A549 (cell line): ENCODE results near the gene CLGN. TPM values are rescaled to one million over a fixed set of nuclear protein-coding genes. Genes with fewer than 3 reads are reported as not detected.

Experiments used
- ATAC-seq, 2 experiments: fragments of 200-7000 bp in 1 of 2; fragments of >200 bp in 1 of 2; cut with Nextera tagmentation in 1 of 2; cut with Tn5 transposase in 1 of 2; 3 replicates each; pipeline versions ENCODE4 v1.8.0 to v1.9.1; 2018 to 2020; ENCODE audit warnings: mild to moderate bottlenecking in 1 of 2, moderate library complexity in 1 of 2
- CTCF ChIA-PET: fragments of 300-600 bp; sonication (Branson Sonifier 250); formaldehyde crosslinking; extraction: SDS; loops from one replicate; lab custom pipeline; 2021; ENCODE audit warnings: antibody characterized with exemption, inconsistent platforms; lab: Yijun Ruan, JAX
- POLR2A ChIA-PET: fragments of 350-600 bp; formaldehyde crosslinking; extraction: SDS; loops from one replicate; lab custom pipeline; 2021; ENCODE audit warnings: antibody characterized with exemption, inconsistent platforms; lab: Yijun Ruan, JAX
- DNase-seq, 2 experiments: peaks; one replicate each; pipeline versions ENCODE4 v3.0.0 to v3.0.0-alpha.2; 2011 to 2016; ENCODE audit warnings: low read depth in 1 of 2, low spot score in 1 of 2
- FAIRE-seq: peaks from 2 replicates; lab custom pipeline; 2011; peaks lifted over from hg19 to GRCh38; lab: Jason Lieb, UNC
- H3K27ac ChIP-seq, 2 experiments: fragments of >200 bp; sonication (Bioruptor Twin); formaldehyde crosslinking; 3 replicates each; pipeline ENCODE4 v1.5.1; 2016 to 2017
- H3K4me1 ChIP-seq: fragments of >200 bp; sonication (Bioruptor Twin); formaldehyde crosslinking; 3 replicates; pipeline ENCODE4 v1.6.1; 2016
- H3K4me2 ChIP-seq: fragments of >200 bp; sonication (Bioruptor Twin); formaldehyde crosslinking; 3 replicates; pipeline ENCODE4 v1.6.1; 2016
- H3K4me3 ChIP-seq: fragments of >200 bp; sonication (Bioruptor Twin); formaldehyde crosslinking; 3 replicates; pipeline ENCODE4 v1.5.1; 2016
- H3K9me3 ChIP-seq: fragments of >200 bp; sonication (Bioruptor Twin); formaldehyde crosslinking; 3 replicates; pipeline ENCODE4 v1.6.1; 2016
- BHLHE40 ChIP-seq: IDR thresholded peaks from 2 replicates; pipeline ENCODE4 v1.6.1; 2012; ENCODE audit warnings: low read depth, low read length, inconsistent platforms
- CBX8 ChIP-seq: fragments of 200-600 bp; sonication (generic); IDR thresholded peaks from 2 replicates; pipeline ENCODE4 v1.6.1; 2016
- EHF ChIP-seq: fragments of 250-450 bp; sonication (Bioruptor Pico); IDR thresholded peaks from 2 replicates; pipeline ENCODE4 v1.5.0; 2020; ENCODE audit warnings: mild to moderate bottlenecking
- EHMT2 ChIP-seq: fragments of 200-600 bp; sonication (generic); IDR thresholded peaks from 2 replicates; pipeline ENCODE4 v1.6.1; 2016; ENCODE audit warnings: antibody characterized with exemption, low read depth, mild to moderate bottlenecking, moderate library complexity
- EP300 ChIP-seq, 2 experiments: fragments of >200 bp; sonication (Bioruptor Twin); formaldehyde crosslinking; IDR thresholded peaks; 2 replicates in 1 of 2; 3 replicates in 1 of 2; pipeline ENCODE4 v1.6.1; 2016 to 2017
- FOSB ChIP-seq: fragments of 250-450 bp; sonication (Bioruptor Pico); IDR thresholded peaks from 2 replicates; pipeline ENCODE4 v1.5.0; 2020; ENCODE audit warnings: mild to moderate bottlenecking, moderate library complexity
- FOXS1 ChIP-seq: fragments of 250-450 bp; sonication (Bioruptor Pico); IDR thresholded peaks from 2 replicates; pipeline ENCODE4 v1.5.0; 2020; ENCODE audit warnings: mild to moderate bottlenecking, moderate library complexity
- HOXA7 ChIP-seq: fragments of 250-450 bp; sonication (Bioruptor Pico); IDR thresholded peaks from 2 replicates; pipeline ENCODE4 v1.5.0; 2020; ENCODE audit warnings: mild to moderate bottlenecking, moderate library complexity
- HOXB5 ChIP-seq: fragments of 250-450 bp; sonication (Bioruptor Pico); IDR thresholded peaks from 2 replicates; pipeline ENCODE4 v1.5.0; 2020; ENCODE audit warnings: mild to moderate bottlenecking, moderate library complexity
- JUNB ChIP-seq: fragments of >200 bp; sonication (Bioruptor Twin); formaldehyde crosslinking; IDR thresholded peaks from 2 replicates; pipeline ENCODE4 v1.6.1; 2016
- KDM1A ChIP-seq: fragments of 200-600 bp; sonication (generic); IDR thresholded peaks from 2 replicates; pipeline ENCODE4 v1.6.1; 2016; ENCODE audit warnings: low read depth, mild to moderate bottlenecking
- MAFK ChIP-seq: fragments of 450-650 bp; IDR thresholded peaks from 2 replicates; pipeline ENCODE4 v1.6.1; 2014; ENCODE audit not compliant: partially characterized antibody
- POLR2A ChIP-seq: IDR thresholded peaks from 2 replicates; pipeline ENCODE4 v1.6.1; 2012; ENCODE audit warnings: mild to moderate bottlenecking, low read length
- POLR2AphosphoS2 ChIP-seq: conservative IDR thresholded peaks from 2 replicates; pipeline ENCODE4 v1.6.1; 2012; ENCODE audit warnings: low read length, improper control_type of control experiment, inconsistent platforms
- RARB ChIP-seq: fragments of 250-450 bp; sonication (Bioruptor Pico); IDR thresholded peaks from 2 replicates; pipeline ENCODE4 v1.8.0; 2021; ENCODE audit warnings: mild to moderate bottlenecking, moderate library complexity
- RCOR1 ChIP-seq: fragments of 150-350 bp; IDR thresholded peaks from 2 replicates; pipeline ENCODE4 v1.6.1; 2014; ENCODE audit warnings: antibody characterized with exemption, low read length, low read depth
- SMC3 ChIP-seq: fragments of >200 bp; sonication (Bioruptor Twin); formaldehyde crosslinking; IDR thresholded peaks from 3 replicates; pipeline ENCODE4 v1.6.1; 2018; ENCODE audit warnings: inconsistent platforms
- SREBF2 ChIP-seq: fragments of 450-650 bp; IDR thresholded peaks from 2 replicates; pipeline ENCODE4 v1.6.1; 2014; ENCODE audit warnings: mild to moderate bottlenecking, moderate library complexity
- TP53 ChIP-seq: fragments of 250-450 bp; sonication (Bioruptor Pico); IDR thresholded peaks from 2 replicates; pipeline ENCODE4 v1.5.0; 2021; ENCODE audit warnings: mild to moderate bottlenecking, moderate library complexity
- ZC3H11A ChIP-seq: fragments of 450-650 bp; IDR thresholded peaks from 2 replicates; pipeline ENCODE4 v1.6.1; 2014; ENCODE audit warnings: antibody characterized with exemption, mild to moderate bottlenecking
- ZSCAN20 ChIP-seq: fragments of 250-450 bp; sonication (Bioruptor Pico); IDR thresholded peaks from 2 replicates; pipeline ENCODE4 v1.8.0; 2022; ENCODE audit warnings: mild to moderate bottlenecking, moderate library complexity
- WGBS: methylation state at CpG from one replicate; pipeline ENCODE4 v1.1.6; 2017; ENCODE audit errors: missing lambda C conversion rate; 5-methylcytosine and 5-hydroxymethylcytosine counted together
- polyA plus RNA-seq, 4 experiments: library from polyadenylated mRNA; depleted of rRNA in 3 of 4; stranded (reverse); fragments of >200 nt; fragmentation: RNase III in 1 of 4; extraction: RNeasy Plus Mini Kit Qiagen cat#74134 plus additional on column Dnase treatment in 1 of 4; gene quantifications; 2 replicates in 3 of 4; 3 replicates in 1 of 4; pipeline ENCODE4 v1.2.3, GENCODE V29; 2011 to 2017
- TF ChIP-seq, protein P1 (sequence below): fragments of 150-350 bp; IDR thresholded peaks from 2 replicates; pipeline ENCODE4 v1.6.1; 2014; ENCODE audit warnings: low read depth, mild to moderate bottlenecking, low read length
- TF ChIP-seq, protein P2 (sequence below): fragments of 250-450 bp; sonication (Bioruptor Pico); IDR thresholded peaks from 2 replicates; pipeline ENCODE4 v1.5.0; 2021; ENCODE audit warnings: mild to moderate bottlenecking, moderate library complexity, borderline replicate concordance
- TF ChIP-seq, protein P3 (sequence below): fragments of 450-650 bp; IDR thresholded peaks from 2 replicates; pipeline ENCODE4 v1.6.1; 2014; ENCODE audit warnings: antibody characterized with exemption
- TF ChIP-seq, protein P4 (sequence below): fragments of 200-600 bp; sonication (generic); IDR thresholded peaks from 2 replicates; pipeline ENCODE4 v1.6.1; 2016; ENCODE audit warnings: antibody characterized with exemption, mild to moderate bottlenecking, moderate library complexity
- TF ChIP-seq, protein P5 (sequence below): IDR thresholded peaks from 2 replicates; pipeline ENCODE4 v1.6.1; 2012

CLGN gene
- polyA plus RNA-seq, 2 of the 4 experiments (the other 2 are of a cell fraction), result 8.4 to 30.9 TPM

DNA sequence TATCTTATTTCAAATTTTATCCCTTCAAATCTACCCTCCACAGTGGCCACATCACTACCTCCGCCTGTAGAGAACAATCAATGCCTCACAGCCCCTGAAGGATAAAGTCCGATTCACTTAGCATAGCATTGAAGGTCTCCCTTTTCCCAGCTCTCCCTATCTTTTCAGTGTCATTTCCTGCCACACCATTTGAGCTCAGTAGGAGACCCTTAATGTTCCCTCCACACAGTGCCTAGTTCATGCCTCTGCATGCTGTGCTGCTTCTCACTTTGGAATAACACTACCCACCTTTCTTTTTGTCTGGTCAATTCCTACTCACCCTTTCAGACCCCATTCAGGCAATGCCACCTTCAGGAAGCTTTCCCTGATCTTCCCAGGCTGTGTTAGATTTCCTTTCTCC is 77.6 kb downstream of the CLGN start:
- Histone ChIP-seq H3K4me3 (no peak overlapping the region), H3K4me1 (no peaks in the 10 kb centered on the region)
- CTCF ChIA-PET, result interaction anchor here (2.0 to 3.8 kb wide), 2 partner anchors 10 to 19 kb away, joined by 6 to 21 read pairs; no protein-coding TSS in a partner anchor
- no peak for DNase-seq
- no peak for TF ChIP-seq BHLHE40
- no peak for TF ChIP-seq ZSCAN20 (CRISPR knock-in tag)
- TF ChIP-seq, all 56 proteins: peak for 0
- WGBS, result 92% methylated on average over 2 of the region's 2 CpGs
- ATAC-seq (no peak), FAIRE-seq (no peak)
- no peak overlapping the region for H3K27ac ChIP-seq
- no peak overlapping the region for H3K4me2 ChIP-seq
- no peaks in the 10 kb centered on the region for H3K9me3 ChIP-seq
- POLR2A ChIA-PET, result no interaction called here

DNA sequence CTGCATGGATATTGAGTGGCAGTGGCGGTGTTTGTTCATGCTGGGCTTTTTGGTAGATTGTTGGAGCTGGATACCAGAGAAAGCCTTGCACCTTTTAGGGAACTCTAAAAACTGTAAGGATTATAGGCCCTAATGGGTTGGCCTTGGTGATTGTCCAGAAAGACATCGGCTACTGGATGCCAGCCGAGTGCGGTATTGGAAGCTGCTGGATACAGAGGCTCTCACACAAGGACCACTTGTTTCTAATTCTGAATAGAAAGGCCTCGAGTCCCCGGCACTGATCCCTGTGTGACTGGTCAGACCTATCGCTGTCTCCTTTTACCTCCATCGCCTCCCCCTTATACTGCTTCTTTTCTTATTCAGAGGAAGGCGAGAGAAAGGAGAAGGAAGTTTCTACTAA is 81.3 kb downstream of the CLGN start:
- TF ChIP-seq JUNB, result no peak
- no peak for TF ChIP-seq RCOR1
- TF ChIP-seq EHF (CRISPR knock-in tag), result no peak
- no peak for TF ChIP-seq HOXB5 (CRISPR knock-in tag)
- no peak for TF ChIP-seq POLR2AphosphoS2
- TF ChIP-seq RARB (CRISPR knock-in tag), result no peak
- TF ChIP-seq EHMT2, result no peak
- TF ChIP-seq EP300 (IDR thresholded peaks at IDR 0.05), result no peak
- TF ChIP-seq, protein P1, sequence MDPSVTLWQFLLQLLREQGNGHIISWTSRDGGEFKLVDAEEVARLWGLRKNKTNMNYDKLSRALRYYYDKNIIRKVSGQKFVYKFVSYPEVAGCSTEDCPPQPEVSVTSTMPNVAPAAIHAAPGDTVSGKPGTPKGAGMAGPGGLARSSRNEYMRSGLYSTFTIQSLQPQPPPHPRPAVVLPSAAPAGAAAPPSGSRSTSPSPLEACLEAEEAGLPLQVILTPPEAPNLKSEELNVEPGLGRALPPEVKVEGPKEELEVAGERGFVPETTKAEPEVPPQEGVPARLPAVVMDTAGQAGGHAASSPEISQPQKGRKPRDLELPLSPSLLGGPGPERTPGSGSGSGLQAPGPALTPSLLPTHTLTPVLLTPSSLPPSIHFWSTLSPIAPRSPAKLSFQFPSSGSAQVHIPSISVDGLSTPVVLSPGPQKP, result no peak
- TF ChIP-seq, protein P2, sequence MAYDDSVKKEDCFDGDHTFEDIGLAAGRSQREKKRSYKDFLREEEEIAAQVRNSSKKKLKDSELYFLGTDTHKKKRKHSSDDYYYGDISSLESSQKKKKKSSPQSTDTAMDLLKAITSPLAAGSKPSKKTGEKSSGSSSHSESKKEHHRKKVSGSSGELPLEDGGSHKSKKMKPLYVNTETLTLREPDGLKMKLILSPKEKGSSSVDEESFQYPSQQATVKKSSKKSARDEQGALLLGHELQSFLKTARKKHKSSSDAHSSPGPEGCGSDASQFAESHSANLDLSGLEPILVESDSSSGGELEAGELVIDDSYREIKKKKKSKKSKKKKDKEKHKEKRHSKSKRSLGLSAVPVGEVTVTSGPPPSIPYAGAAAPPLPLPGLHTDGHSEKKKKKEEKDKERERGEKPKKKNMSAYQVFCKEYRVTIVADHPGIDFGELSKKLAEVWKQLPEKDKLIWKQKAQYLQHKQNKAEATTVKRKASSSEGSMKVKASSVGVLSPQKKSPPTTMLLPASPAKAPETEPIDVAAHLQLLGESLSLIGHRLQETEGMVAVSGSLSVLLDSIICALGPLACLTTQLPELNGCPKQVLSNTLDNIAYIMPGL (CRISPR knock-in tag), result no peak
- TF ChIP-seq, protein P3, sequence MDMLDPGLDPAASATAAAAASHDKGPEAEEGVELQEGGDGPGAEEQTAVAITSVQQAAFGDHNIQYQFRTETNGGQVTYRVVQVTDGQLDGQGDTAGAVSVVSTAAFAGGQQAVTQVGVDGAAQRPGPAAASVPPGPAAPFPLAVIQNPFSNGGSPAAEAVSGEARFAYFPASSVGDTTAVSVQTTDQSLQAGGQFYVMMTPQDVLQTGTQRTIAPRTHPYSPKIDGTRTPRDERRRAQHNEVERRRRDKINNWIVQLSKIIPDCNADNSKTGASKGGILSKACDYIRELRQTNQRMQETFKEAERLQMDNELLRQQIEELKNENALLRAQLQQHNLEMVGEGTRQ, result no peak
- TF ChIP-seq KDM1A, result no peak
- no peak for TF ChIP-seq CBX8
- no peak for TF ChIP-seq POLR2A
- no peak for DNase-seq
- no peak for ATAC-seq
- peaks cover 10% of the 10 kb centered on the region; the same call in 2 of the 3 replicates for H3K4me1 ChIP-seq
- H3K9me3 ChIP-seq, result no peaks in the 10 kb centered on the region
- 88% methylated on average over 9 of the region's 9 CpGs for WGBS
- POLR2A ChIA-PET, result no interaction called here
- H3K4me2 ChIP-seq, result no peak overlapping the region
- FAIRE-seq, result no peak
- no peak overlapping the region for H3K4me3 ChIP-seq
- CTCF ChIA-PET, result interaction anchor here (1.8 kb wide), 1 partner anchor 14 kb away, joined by 7 read pairs; no protein-coding TSS in a partner anchor
- no peak overlapping the region for H3K27ac ChIP-seq

DNA sequence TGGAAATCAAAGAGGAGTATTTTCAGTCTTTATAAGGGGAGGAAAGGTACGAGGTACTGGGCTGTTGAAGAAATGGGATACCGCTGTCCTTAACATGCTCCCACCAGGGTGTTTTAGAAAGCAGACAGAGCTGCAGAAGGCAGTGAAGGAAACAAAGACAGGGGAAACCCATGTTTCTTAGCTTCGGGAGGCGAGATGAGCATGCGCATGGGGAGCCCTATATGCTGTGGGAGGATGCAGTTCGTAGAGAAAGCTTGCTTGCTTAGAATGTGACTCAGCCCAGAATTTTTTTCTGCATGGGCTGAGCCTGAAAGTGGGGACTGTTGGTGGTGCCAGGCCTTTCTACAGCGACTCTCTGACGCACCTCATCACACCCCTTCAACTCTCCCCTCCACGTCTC is 82.8 kb downstream of the CLGN start:
- FAIRE-seq (no peak), DNase-seq (no peak), ATAC-seq (no peak)
- CTCF ChIA-PET, result interaction anchor here (0.7 to 1.8 kb wide), 3 partner anchors 15 to 16 kb away, joined by 4 to 7 read pairs (median 4); no protein-coding TSS in a partner anchor
- H3K27ac ChIP-seq, result no peak overlapping the region
- WGBS, result 91% methylated on average over 9 of the region's 9 CpGs
- no peak overlapping the region for H3K4me3 ChIP-seq
- POLR2A ChIA-PET, result no interaction called here
- peaks cover 10% of the 10 kb centered on the region; the same call in 2 of the 3 replicates for H3K4me1 ChIP-seq
- no peak overlapping the region for H3K4me2 ChIP-seq
- no peaks in the 10 kb centered on the region for H3K9me3 ChIP-seq
- TF ChIP-seq TP53 (CRISPR knock-in tag) (no peak), ZC3H11A (no peak), FOXS1 (no peak), HOXA7 (CRISPR knock-in tag) (no peak), FOSB (CRISPR knock-in tag) (no peak), MAFK (no peak), SREBF2 (no peak), SMC3 (no peak)
- TF ChIP-seq, protein P4, sequence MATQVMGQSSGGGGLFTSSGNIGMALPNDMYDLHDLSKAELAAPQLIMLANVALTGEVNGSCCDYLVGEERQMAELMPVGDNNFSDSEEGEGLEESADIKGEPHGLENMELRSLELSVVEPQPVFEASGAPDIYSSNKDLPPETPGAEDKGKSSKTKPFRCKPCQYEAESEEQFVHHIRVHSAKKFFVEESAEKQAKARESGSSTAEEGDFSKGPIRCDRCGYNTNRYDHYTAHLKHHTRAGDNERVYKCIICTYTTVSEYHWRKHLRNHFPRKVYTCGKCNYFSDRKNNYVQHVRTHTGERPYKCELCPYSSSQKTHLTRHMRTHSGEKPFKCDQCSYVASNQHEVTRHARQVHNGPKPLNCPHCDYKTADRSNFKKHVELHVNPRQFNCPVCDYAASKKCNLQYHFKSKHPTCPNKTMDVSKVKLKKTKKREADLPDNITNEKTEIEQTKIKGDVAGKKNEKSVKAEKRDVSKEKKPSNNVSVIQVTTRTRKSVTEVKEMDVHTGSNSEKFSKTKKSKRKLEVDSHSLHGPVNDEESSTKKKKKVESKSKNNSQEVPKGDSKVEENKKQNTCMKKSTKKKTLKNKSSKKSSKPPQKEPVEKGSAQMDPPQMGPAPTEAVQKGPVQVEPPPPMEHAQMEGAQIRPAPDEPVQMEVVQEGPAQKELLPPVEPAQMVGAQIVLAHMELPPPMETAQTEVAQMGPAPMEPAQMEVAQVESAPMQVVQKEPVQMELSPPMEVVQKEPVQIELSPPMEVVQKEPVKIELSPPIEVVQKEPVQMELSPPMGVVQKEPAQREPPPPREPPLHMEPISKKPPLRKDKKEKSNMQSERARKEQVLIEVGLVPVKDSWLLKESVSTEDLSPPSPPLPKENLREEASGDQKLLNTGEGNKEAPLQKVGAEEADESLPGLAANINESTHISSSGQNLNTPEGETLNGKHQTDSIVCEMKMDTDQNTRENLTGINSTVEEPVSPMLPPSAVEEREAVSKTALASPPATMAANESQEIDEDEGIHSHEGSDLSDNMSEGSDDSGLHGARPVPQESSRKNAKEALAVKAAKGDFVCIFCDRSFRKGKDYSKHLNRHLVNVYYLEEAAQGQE, result no peak
- TF ChIP-seq, protein P5, sequence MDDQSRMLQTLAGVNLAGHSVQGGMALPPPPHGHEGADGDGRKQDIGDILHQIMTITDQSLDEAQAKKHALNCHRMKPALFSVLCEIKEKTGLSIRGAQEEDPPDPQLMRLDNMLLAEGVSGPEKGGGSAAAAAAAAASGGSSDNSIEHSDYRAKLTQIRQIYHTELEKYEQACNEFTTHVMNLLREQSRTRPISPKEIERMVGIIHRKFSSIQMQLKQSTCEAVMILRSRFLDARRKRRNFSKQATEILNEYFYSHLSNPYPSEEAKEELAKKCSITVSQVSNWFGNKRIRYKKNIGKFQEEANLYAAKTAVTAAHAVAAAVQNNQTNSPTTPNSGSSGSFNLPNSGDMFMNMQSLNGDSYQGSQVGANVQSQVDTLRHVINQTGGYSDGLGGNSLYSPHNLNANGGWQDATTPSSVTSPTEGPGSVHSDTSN, result no peak
- TF ChIP-seq, protein P2 (CRISPR knock-in tag), result no peak
